Glutamatergic neuron (in vitro differentiated cells): ENCODE measurements around the gene S100A11. TPM values are rescaled to one million over a fixed set of nuclear protein-coding genes. Genes with fewer than 3 reads are reported as not detected.

Source experiments
- DNase-seq: peaks from one replicate; pipeline ENCODE4 v3.0.0; 2022
- H3K27ac Mint-ChIP-seq: one replicate; pipeline ENCODE4 v1.8.0; 2020; ENCODE audit warnings: mild to moderate bottlenecking, mixed read lengths, inconsistent platforms; ENCODE audit not compliant: unreplicated experiment
- H3K27me3 Mint-ChIP-seq: one replicate; pipeline ENCODE4 v1.8.0; 2020; ENCODE audit warnings: mild to moderate bottlenecking, moderate library complexity, mixed read lengths, inconsistent platforms; ENCODE audit not compliant: unreplicated experiment
- H3K36me3 Mint-ChIP-seq: one replicate; pipeline ENCODE4 v1.8.0; 2020; ENCODE audit warnings: mild to moderate bottlenecking, mixed read lengths, inconsistent platforms; ENCODE audit not compliant: unreplicated experiment
- H3K4me1 Mint-ChIP-seq: one replicate; pipeline ENCODE4 v1.8.0; 2020; ENCODE audit warnings: mild to moderate bottlenecking, low read depth, mixed read lengths, inconsistent platforms; ENCODE audit not compliant: unreplicated experiment
- H3K4me3 Mint-ChIP-seq: one replicate; pipeline ENCODE4 v1.8.0; 2020; ENCODE audit warnings: mild to moderate bottlenecking, mixed read lengths, inconsistent platforms; ENCODE audit not compliant: unreplicated experiment
- H3K9me3 Mint-ChIP-seq: one replicate; pipeline ENCODE4 v1.8.0; 2020; ENCODE audit warnings: mild to moderate bottlenecking, moderate library complexity, mixed read lengths, inconsistent platforms; ENCODE audit not compliant: unreplicated experiment
- total RNA-seq: library from RNA; stranded (reverse); fragmentation: NEBNext Ultra II Directional; extraction: Animal tissue kit (Norgen Biotek cat#: 25700); gene quantifications from one replicate; pipeline ENCODE4 v1.2.1, GENCODE V29; 2021; ENCODE audit not compliant: unreplicated experiment
- TF ChIP-seq, protein P1 (sequence below): fragments of 200-600 bp; sonication (generic); IDR thresholded peaks from one replicate; pipeline ENCODE4 v1.5.0; 2021; ENCODE audit not compliant: partially characterized antibody, unreplicated experiment

Gene S100A11
- total RNA-seq, 1 donor from 2014 or later = 45.1 TPM

DNA sequence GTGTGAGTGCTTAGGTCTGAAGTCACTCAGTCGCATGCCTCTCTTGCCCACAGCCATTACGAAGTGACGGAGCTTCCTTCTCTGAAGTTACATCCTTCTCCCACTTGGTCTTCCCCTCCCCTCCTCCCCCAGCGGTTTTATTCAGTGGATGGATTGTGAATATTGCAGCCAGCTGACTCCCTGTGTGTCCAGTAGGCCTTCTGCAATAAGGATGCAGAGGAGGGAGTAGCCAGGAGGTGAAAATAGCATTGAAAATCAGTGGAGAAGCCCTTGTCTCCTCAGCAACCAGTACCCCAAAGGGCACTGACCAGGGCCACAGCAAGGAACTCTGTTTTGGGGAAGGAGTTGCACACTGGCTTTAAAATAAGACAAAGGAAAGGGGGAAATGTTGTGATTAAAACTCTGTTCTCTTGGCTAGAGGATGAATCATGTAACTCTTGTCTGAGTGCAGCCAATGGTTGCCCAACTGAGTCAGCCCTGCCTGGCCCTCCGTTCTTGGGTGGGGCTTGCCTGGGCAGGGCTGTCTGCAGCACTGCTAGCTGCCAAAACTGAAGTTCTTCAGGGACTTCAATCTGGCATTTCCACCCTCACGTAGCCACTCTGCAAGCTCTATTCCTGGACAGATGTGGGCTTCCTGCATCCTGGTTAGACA, 47.5 kb downstream of the S100A11 start:
- H3K27me3 Mint-ChIP-seq = peaks cover 8% of the 10 kb centered on the region
- H3K9me3 Mint-ChIP-seq = peaks cover 4% of the 10 kb centered on the region
- no peak for DNase-seq
- no peak overlapping the region for H3K27ac Mint-ChIP-seq
- H3K4me1 Mint-ChIP-seq = peaks cover 6% of the 10 kb centered on the region
- H3K4me3 Mint-ChIP-seq = no peak overlapping the region
- no peaks in the 10 kb centered on the region for H3K36me3 Mint-ChIP-seq
- TF ChIP-seq, protein P1, sequence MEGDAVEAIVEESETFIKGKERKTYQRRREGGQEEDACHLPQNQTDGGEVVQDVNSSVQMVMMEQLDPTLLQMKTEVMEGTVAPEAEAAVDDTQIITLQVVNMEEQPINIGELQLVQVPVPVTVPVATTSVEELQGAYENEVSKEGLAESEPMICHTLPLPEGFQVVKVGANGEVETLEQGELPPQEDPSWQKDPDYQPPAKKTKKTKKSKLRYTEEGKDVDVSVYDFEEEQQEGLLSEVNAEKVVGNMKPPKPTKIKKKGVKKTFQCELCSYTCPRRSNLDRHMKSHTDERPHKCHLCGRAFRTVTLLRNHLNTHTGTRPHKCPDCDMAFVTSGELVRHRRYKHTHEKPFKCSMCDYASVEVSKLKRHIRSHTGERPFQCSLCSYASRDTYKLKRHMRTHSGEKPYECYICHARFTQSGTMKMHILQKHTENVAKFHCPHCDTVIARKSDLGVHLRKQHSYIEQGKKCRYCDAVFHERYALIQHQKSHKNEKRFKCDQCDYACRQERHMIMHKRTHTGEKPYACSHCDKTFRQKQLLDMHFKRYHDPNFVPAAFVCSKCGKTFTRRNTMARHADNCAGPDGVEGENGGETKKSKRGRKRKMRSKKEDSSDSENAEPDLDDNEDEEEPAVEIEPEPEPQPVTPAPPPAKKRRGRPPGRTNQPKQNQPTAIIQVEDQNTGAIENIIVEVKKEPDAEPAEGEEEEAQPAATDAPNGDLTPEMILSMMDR = no peak

DNA sequence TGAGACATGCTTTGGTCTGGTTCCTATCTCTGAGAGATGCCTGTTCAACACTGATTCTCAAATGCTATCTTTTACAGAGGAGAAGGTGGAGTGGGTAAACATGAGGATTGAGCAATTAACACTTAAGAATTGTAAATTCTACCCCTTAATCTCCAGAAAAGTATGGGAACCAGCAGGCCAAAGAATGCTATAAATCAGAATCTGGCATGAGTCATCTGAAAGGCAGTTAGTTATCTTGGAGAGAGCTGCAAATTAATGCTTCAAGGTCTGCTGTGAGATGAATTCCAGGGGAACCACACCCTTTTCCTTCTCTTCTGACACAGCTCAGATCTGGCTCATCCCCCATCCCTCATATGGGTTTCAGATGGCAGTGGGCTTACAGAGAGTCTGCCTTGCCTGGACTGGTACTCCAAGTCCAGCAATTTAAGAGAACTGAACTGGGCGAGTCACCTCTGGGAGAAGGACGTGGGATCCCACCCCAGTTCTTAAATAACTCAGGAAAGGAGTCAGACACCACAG, 48.3 kb downstream of the S100A11 start:
- H3K27ac Mint-ChIP-seq = no peak overlapping the region
- H3K36me3 Mint-ChIP-seq = no peaks in the 10 kb centered on the region
- no peak overlapping the region for H3K4me3 Mint-ChIP-seq
- H3K4me1 Mint-ChIP-seq = peaks cover 6% of the 10 kb centered on the region
- H3K27me3 Mint-ChIP-seq = peaks cover 8% of the 10 kb centered on the region
- DNase-seq = no peak
- H3K9me3 Mint-ChIP-seq = peaks cover 4% of the 10 kb centered on the region
- TF ChIP-seq, protein P1 = no peak

DNA sequence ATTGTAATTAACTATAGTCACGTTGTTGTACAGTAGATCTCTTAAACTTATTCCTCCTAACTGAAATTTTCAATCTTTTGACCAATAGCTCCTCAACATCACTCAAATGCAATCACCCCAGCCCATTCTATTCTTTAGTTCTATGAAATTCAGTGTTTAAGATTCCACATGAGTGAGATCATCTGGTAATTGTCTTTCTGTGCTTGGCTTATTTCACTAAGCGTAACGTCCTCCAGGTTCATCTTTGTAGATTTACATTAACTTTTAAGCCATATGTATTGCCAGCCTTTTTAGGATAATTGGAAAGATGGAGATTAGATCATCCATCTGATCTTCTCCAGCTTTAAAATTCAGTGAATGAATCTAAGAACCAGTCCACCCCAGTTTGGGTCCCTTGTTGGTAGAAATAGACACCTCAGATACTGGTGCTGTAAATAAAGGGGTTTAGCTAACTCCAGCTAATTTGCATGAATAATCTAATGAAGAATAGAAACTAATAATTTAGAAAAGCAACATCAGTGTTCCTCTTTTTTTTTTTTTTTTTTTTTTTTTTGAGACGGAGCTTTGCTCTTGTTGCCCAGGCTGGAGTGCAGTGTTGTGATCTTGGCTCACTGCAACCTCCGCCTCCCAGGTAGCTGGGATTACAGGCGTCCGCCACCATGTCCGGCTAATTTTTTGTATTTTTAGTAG, 50.2 kb downstream of the S100A11 start:
- Mint-ChIP-seq H3K4me3 (no peak overlapping the region), H3K36me3 (no peaks in the 10 kb centered on the region), H3K27ac (no peak overlapping the region)

DNA sequence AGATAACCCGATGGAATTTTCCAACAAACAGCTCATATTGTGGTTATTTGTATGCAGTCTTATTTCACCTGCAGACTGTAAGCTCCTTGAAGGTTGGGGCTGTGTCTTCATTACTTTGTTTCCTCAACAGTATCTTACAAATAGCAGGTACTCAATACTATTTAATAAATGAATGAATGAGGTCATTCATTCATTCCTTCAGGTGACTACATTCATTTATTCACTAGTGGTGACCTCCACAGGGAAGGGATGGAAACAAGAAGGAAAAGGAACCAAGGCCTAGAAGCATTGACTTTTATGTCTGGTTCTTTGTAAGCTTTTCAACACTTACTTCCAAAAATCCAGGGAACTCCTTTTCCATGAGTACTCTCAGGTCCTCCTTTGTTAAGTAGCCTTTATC, 51.0 kb downstream of the S100A11 start:
- Mint-ChIP-seq H3K36me3 (no peaks in the 10 kb centered on the region), H3K4me3 (no peak overlapping the region), H3K27ac (no peak overlapping the region), H3K9me3 (no peaks in the 10 kb centered on the region), H3K27me3 (no peaks in the 10 kb centered on the region), H3K4me1 (peaks cover 8% of the 10 kb centered on the region)
- TF ChIP-seq, protein P1 = no peak
- DNase-seq = no peak

More for the DNA sequence above, 50.2 kb downstream of the S100A11 start:
- peaks cover 9% of the 10 kb centered on the region for H3K4me1 Mint-ChIP-seq
- H3K9me3 Mint-ChIP-seq = peaks cover under 1% of the 10 kb centered on the region
- TF ChIP-seq, protein P1 = no peak
- no peak for DNase-seq
- H3K27me3 Mint-ChIP-seq = no peaks in the 10 kb centered on the region

DNA sequence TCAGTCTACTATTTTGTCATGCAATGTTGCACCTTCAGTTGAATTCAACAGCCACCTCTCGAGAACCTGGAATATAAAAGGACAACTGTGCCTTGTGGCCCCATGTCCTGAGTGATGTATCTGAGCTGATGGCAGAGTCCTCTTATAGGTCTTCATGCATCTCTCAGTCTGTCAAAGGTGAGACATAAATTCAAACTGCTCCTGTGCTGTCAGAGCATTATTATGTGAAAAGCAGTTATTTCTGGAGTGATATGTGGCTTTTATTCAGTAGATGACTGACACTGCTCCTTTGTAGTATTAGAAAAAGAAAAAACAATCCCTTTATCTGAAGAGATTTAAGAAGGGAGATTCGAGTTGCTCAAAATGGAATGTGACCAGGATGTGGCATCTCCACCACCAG, 51.5 kb downstream of the S100A11 start:
- DNase-seq = no peak
- Mint-ChIP-seq H3K4me3 (no peak overlapping the region), H3K27me3 (no peaks in the 10 kb centered on the region), H3K27ac (no peak overlapping the region), H3K36me3 (no peaks in the 10 kb centered on the region), H3K4me1 (peaks cover 8% of the 10 kb centered on the region), H3K9me3 (no peaks in the 10 kb centered on the region)
- TF ChIP-seq, protein P1 = no peak
